GM19438 (cell line): ENCODE results near the gene SH3GL3.

ENCODE experiments used
- ATAC-seq: cut with Tn5 transposase; IDR thresholded peaks from one replicate; pipeline ENCODE4 v1.9.1; 2021; ENCODE audit warnings: low read depth; ENCODE audit not compliant: unreplicated experiment

SH3GL3 gene

DNA sequence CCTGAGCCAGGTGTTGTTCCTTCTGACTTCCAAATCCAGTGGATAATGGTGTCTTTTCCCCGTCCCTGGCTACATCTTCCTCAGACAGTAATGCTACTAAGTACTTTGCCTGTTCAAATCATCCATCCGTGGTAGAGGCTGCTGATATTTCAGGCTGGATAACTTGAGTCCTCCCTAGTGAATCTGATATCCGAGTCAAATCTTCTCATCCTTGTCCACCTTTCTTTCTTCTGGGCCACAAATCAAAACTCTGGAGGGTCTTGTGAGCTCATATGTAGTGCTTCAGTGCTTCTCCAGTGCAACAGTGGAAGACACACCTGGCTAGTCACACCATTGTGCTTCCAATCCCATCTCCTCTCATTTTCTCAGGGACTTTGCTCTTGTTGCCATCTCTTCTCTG is 11.2 kb downstream of the SH3GL3 start:
- no peak for ATAC-seq

DNA sequence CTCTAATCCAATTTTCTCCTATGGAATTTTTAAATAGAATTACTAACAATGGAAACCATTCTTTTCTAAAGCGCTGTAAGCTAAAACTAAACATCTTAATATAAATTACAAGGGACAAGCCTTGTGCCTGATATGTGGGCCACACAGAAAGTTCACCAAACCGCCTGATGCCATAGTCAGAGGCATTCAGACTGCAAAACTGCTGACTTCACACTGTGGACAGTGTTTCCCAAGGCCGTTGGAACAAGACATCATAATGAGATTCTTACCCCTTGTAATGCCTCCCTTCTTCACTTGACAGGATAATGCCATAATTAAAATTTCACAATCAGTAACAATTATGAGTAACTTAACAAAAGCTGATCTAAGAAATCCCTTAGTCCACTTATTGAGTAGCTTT is 14.9 kb downstream of the SH3GL3 start:
- ATAC-seq = no peak

DNA sequence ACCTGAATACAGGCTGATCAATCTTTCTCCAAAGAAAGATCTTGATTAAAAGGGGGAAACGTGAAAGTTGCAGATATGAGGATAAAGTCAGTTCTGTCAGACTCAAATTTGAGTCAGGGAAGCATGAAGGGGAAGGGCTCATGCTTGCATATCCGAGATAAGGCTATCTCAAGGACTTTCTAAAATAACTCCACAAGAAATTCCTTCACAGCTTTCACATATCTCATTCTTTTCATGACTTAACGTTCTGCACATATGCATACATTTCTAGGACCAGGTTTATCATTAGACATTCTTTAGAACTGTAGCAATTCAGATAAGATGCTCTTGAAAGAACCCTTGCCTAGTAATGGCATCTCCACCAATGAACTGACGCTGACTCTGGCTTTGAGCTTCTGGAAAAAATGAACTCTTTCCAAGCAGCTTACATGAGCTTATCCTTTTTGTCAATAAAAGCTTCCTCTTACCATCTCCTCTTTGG is 15.9 kb downstream of the SH3GL3 start:
- no peak for ATAC-seq

DNA sequence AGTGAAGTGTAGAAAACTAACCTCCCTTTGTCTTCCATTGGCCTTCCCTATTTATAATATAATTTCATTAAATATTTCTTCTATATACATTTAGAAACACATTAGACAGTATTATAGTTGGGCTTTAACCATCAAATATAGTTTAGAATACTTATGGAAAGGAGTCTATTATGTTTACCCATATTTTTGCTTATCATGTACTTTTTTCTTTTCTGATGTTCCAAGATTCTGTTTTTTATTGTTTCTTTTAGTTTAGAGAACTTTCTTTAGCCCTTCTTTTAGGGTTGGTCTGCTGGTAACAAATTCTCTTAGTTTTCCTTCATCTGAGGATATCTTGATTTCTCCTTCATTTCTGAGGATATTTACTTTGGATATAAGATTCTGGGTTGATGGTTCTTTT is 23.7 kb downstream of the SH3GL3 start:
- ATAC-seq = no peak

DNA sequence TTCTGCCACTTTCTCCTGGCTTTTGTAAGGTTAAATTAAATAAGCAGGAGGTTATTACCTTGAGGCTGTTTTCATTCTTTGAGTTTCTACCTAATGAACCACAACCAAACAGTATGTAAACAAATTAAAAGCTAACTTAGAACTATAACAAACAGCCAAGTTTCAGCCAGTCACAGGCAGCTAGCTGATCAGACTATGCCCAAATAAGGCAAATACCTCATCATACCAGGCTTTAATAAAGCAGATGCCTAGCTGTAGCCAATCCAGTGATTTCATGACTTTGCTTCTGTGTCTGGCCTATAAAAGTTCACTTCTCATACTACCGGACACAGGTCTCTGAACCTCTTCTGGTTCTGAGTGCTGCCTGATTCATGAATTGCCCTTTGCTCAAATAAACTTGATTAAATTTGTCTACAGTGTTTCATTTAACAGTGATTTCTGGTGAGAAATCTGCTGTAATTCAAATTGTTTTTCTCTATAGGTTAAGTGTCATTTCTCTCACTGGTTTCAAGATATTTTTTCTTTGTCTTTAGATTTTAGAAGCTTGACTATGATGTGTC is 24.2 kb downstream of the SH3GL3 start:
- ATAC-seq = no peak

DNA sequence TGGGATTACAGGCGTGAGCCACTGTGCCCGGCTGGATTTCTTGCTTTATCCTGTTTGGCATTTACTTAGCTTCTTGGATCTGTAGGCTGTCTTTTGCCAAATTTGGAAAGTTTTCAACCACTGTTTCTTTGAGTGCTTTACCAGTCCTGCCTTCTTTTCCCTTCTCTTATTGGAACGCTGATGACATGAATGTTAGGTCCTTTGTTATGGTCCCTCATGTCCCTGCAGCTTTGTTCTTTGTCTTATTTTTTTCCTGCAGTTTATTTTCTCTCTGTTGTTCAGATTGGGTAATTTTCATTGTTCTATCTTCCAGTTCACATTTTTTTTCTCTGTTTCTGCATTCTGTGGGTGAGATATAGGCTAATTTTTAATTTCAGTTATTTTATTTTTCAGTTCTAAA is 25.0 kb downstream of the SH3GL3 start:
- ATAC-seq = no peak

DNA sequence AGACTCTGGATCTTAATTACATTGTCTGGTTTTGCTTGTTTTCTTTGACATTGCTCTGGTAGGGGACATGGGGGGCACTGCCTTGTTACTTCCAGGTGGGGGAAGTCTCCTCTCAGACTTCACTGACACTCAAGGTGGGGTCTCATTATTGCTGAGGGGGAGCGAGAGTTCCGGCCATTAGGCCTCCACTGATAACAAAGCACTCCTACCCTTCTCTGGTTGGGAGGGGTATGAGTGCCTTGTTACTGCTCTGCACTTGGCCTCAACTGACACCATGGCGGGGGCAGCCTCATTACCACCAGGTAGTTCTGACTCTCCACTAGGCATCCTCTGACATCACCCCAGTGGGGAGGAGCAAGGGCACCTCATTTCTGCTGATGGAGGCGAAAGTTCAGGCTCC is 25.7 kb downstream of the SH3GL3 start:
- no peak for ATAC-seq

DNA sequence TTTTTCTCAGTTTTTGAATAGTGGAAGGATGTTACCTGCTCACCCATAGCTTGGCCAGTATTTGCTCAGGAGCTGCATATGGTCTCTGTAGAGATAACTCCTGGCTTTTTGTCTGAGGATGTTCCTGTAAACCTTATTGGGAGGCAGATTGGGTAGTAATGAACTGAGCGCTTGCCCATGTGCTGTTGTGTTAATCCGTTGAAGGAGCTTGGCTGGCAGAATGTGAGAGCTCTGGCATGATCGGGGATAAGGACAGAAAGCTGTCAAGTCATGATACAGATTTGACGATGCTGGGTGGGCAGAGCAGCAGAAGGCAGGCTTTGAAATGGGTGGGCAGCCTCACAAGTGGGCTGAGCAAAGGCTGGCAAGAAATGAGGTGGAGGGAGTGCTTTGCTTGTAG is 27.4 kb downstream of the SH3GL3 start:
- ATAC-seq = no peak

DNA sequence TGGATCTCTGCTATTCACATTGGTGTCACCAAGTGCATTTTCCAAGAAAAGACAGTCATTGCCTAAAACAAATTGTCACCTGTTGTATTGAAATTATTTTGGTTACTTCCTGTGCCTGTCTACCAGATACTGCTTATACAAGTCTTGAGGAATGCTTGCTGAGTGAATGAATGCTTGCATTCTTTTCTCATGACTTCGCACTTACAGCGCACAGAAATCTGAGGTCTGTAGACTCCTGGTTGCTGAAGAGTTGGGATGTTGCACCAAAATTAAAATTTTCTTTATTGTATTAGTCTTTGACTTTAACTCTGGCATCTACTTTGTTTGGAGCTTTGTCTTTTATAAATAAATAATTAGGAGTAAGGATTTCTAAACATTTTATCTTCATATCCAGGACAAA is 28.4 kb downstream of the SH3GL3 start:
- no peak for ATAC-seq

DNA sequence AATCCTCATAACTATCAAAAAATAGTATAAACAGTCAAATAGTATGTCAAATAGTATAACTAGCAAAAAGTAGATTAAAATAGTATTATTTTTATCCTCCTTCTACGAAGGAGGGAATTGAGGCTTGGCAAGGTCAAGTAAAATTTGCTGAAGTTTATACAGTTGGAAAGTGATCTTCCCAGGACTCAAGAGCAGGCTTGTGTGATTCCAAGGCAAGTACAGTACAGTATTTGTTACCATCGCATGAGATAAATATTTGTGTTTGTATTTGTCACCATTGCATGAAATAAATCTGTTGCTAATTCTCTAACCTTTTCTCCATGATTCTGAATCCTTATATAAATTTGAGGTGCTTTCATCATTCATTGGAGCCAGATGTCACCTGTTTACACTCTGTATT is 28.9 kb downstream of the SH3GL3 start:
- no peak for ATAC-seq

DNA sequence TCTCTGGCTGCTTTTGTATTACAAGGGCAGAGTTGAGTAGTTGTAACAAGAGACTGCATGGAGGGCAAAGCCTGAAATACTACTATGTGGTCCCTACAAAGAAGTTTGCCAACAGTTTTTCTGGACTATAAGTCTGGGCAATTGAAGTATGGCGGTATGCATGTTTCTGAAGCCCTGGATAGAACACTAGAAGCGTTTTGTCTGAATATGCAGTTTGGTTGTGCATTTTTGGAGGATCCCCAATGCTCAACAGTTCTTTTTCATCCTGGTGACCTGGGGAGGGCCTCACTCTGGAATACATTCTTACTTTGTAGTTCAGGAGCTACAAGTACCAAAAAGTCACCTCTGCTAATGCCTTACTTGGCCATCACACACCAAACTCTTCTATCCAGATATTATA is 29.6 kb downstream of the SH3GL3 start:
- ATAC-seq = no peak

DNA sequence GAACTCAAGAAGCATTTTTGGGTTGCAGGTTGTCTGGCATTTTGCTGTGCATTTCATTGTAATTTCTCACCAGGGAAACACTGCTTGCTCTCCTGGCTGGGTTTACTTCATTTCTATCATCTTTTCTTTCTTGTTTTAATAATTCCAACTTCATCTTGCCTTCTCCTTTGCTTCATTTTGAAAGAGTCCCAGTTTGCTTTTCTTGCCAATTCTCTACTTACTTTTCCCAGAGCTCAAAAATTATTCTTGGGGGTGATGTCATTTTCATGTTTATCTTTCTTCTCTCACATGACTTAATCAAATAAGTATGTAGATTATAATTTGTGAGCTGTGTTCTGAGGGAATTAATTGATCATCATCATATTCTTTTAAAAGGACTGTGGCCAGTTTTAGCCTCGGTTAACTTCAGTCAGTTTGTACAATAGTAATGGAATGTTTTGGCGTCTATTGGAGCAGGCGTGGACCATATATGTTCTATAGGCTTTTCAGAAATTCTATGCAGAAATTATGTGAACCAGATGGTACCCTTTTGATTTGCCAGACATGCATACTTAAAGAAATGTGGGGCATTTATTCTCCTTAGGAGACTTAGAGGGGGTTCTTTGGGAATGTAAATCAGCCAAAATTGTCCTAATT is 30.1 kb downstream of the SH3GL3 start:
- ATAC-seq = no peak

DNA sequence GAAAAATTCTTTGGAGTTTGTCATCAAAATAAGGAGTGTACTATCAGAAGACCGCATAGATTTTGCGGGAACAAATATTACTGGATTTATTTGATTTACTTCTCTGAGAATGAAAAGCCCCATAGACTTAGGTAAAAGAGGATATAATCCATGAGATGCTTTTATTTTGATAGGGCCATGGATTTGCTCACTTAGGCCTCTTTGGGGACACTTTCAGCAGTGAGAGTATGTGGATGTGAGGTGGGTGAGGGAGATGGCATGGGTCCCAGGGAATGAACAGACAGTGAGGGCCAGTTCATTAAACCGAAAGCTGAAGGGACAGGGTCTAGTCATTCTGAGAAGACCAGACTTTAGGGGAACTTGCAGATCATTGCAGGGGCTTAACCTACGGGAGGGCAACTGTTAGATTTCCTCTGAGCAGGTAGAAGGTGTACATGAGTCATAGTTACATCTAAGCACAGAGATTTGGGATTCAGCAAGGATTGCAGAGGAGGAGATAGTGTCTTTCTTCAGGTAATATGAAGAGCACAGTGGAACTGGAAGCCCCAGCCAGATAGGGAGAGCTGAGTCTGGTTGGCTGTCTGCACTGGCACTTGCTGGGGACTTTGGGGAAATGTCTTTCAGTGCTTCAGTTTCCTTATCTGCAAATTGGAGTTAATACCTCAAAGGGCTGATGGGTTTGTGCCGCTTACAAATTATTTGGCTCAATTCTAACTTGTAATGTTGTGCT is 30.8 kb downstream of the SH3GL3 start:
- no peak for ATAC-seq

DNA sequence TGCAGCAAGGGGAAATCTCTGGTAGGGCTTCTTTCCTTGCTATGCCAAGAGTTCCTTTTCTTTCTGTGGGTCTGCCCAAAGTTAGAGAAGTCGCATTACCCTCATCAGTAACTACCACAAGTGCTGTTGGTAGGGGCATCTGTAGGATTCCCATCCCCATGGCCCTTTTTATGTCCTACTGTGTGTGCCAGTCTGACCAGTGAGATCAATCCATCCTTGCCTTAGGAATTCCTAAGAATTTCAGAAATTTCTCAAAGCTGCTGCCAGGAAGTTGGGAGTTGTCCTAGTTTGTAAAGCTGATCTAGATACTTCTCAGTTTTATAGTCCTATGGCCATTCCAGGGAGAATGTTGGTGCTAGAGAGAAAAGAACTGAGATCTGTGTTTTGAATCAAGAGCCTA is 36.5 kb downstream of the SH3GL3 start:
- no peak for ATAC-seq

DNA sequence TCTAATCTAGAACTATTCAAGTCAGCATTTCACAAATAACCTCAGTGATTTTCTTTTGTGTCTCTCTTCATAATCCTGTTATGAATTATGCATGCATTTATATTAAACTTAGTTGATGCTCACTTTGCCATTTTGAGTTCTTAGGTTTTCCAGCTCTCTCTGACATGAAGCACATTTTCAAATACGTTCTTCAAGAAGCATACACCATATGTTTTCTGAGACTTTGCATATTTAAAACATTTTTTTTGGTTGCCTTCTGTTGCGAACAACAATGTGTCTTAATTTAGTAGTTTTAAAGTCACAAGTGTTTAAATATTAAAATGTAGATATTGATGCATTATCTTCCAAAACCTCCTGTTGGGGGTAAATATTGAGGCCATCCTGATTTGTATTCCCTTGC is 37.5 kb downstream of the SH3GL3 start:
- ATAC-seq = no peak

DNA sequence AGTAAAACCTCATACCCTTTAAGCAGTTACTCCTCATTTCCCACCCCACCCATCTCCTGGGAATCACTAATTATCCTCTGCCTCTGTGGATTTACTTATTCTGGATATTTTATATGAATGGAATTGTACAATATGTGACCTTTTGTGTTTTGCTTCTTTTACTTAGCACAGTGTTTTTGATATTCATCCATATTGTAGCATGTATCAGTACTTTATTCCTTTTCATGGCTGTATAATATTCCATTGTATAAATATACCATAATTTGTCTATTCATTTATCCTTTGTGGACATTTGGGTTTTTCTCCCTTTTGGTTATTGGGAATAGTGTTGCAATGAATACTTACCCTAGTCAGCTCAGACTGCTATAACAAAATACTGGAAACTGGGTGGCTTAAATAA is 39.2 kb downstream of the SH3GL3 start:
- ATAC-seq = no peak

DNA sequence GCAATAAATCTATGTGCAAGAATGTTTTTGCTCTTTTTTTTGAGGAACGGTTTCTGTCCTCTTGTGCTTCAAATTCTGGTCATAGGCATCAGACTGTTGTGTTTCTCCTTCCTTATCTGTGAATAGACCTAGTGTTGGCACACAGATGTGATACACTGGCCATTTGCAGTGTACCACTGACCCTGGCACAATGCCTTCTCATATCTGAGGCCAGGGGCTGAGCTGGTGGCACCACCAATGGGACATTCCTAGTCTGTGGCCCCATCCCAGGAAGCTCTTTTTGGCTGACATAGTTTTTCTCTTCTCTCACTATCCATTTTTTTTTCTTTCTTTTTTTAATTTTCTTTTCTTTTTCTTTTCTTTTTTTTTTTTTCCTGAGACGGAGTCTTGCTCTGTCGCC is 40.4 kb downstream of the SH3GL3 start:
- no peak for ATAC-seq

DNA sequence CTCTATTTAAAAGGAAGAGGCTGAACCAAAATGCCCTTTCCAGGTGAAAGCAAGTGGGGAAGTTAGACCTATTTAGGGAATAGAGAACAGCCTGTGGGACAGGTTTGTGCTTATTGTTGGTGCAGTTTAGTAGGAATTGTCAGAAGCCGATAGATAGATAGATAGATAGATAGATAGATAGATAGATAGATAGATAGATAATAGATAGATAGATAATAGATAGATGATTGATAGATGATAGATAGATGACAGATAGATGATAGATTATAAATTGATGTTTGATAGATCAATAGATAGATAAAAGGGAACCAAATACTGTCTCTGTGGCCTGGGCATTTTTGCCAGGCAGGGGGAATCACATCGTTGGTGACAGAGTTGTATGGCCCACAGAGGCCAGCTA is 42.5 kb downstream of the SH3GL3 start:
- no peak for ATAC-seq

DNA sequence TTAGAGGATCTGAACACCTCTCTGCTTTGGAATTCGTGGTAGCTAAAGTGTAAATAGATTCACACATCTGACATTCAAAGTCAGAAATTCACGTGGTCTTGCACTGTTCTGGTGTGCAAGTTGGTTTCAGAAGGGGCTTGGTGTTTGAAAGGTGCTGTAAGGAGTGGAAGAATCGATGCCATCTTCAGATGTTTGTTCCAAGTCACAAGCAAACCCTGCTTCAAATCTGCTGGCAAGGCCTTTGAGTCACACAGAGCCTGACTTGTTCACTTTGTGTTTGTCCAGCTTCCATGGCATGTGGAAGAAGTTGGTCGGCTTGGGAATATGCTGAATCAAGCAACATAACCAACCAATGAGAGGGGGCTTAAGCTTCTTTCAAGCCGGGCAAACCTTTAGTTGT is 44.3 kb downstream of the SH3GL3 start:
- no peak for ATAC-seq

DNA sequence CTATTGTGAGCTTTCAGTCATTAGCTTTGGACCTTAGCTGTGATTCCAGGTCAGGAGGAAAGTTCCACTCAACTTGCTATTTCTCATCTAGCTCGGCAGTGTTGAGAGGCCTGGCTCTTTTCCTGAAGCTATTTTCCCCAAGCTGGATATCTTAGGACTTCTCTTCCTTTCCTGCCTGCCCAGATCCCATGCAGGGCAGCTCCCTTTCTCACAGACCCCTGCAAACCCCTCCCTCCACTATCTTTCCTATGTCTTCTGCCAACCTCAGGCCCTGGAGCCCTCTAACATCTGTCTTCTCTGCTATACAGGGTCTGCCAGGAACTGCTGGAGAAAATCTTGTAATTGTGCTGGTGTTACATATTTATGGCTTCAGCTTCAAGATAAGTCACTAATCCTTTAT is 49.6 kb downstream of the SH3GL3 start:
- no peak for ATAC-seq

DNA sequence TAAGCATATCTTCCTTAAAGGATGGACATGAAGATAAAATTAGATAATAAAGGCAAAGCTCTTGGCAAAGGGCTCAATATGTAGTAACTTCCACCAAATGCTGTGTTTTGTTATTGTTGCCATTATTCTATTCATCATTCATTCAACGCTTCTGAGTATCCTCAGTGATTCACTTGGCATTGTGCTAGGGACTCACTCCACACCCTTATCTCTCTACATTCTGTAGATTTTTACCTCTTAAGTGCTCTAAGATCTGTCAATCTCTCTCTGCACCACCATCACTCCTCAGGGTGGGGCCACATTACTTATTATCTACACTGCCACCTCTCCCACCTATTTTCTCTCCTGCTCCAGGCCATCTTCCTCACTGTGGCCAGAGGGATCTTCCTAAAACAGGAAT is 51.2 kb downstream of the SH3GL3 start:
- no peak for ATAC-seq

DNA sequence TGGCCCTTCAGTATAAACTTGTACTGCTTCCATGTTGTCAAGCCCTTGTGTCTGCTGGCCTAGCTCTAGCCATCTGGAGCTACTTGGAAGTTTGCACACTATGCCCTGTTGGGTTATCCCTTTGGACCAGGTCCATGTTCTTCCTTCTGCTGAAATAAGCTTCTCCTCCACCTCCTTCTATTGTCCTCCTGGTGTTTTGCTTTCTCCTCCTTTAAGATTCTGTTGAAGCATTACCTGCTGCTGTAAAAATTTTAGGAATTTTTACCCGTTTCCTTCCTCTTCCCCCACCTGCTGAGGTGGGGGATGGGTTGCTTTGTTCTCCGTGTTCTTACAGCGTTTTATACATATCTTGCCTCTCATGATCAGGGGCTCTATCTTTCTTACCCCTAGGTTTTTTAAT is 51.7 kb downstream of the SH3GL3 start:
- no peak for ATAC-seq
